SK-N-MC (cell line): ENCODE results near the gene CCDC34.

ENCODE experiments used
- EZH2 ChIP-seq: fragments of 200-600 bp; sonication (generic); IDR thresholded peaks from one replicate; pipeline ENCODE4 v1.6.1; 2017; ENCODE audit warnings: antibody characterized with exemption
- POLR2AphosphoS5 ChIP-seq: IDR thresholded peaks from 2 replicates; pipeline ENCODE4 v1.6.1; 2012; ENCODE audit warnings: mild to moderate bottlenecking, low read depth, low read length, borderline replicate concordance

DNA sequence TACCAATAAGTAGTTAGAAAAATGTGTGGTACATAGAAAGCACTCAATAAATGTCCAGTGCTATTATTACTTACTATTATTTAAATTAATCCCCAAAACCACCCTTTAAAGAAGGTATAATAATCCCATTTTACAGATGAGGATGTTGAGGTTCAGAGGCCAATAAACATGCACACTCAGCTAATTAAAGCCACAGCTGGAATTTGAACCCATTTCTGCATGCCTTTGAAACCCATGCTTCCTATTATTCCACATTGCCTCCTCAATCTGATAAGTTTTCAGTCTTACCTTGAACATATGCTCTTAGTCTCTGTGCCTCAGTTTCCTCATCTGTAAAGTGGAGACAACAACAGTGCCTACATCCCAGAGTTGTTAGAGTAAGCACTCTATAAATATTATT lies 52.8 kb downstream of the CCDC34 start:
- TF ChIP-seq POLR2AphosphoS5 (no peak), EZH2 (no peak)
